T-helper 17 cell (primary cell): ENCODE data around the gene ODAD3. TPM values are rescaled to one million over a fixed set of nuclear protein-coding genes. Genes with fewer than 3 reads are reported as not detected.
A peak's percentile ranks its signal among the peaks of the same experiment; 100 is the strongest.

ENCODE experiments used
- ATAC-seq: fragments of 150-1000 bp; cut with Tn5 transposase; 2 replicates; pipeline ENCODE4 v1.10.0; 2021; ENCODE audit warnings: mild to moderate bottlenecking, moderate library complexity
- DNase-seq, 3 donors: peaks; one replicate each; pipeline versions ENCODE4 v3.0.0 to v3.0.0-alpha.2; 2020 to 2021
- H3K9me3 ChIP-seq: one replicate; pipeline ENCODE4 v1.7.0; 2013; ENCODE audit warnings: low read length, mild to moderate bottlenecking; ENCODE audit not compliant: control insufficient read depth, poor library complexity, severe bottlenecking
- H3K27ac Mint-ChIP-seq: one replicate; pipeline ENCODE4 v1.8.0; 2022; ENCODE audit warnings: mild to moderate bottlenecking, moderate library complexity, mixed read lengths
- H3K27me3 Mint-ChIP-seq: one replicate; pipeline ENCODE4 v1.8.0; 2022; ENCODE audit warnings: mixed read lengths
- H3K36me3 Mint-ChIP-seq: one replicate; pipeline ENCODE4 v1.8.0; 2022; ENCODE audit warnings: low read depth, mixed read lengths
- H3K4me1 Mint-ChIP-seq: one replicate; pipeline ENCODE4 v1.8.0; 2022; ENCODE audit warnings: mild to moderate bottlenecking, mixed read lengths
- H3K4me3 Mint-ChIP-seq: one replicate; pipeline ENCODE4 v1.8.0; 2022; ENCODE audit warnings: mild to moderate bottlenecking, moderate library complexity, mixed read lengths
- total RNA-seq, 4 donors: library from RNA in 2 of 4; stranded (reverse) in 2 of 4; gene quantifications; one replicate each; pipeline ENCODE4 v1.2.3 and lab custom pipeline; 2022 to 2026

ODAD3 gene
- total RNA-seq, 2 donors from 2014 or later: not detected

DNA sequence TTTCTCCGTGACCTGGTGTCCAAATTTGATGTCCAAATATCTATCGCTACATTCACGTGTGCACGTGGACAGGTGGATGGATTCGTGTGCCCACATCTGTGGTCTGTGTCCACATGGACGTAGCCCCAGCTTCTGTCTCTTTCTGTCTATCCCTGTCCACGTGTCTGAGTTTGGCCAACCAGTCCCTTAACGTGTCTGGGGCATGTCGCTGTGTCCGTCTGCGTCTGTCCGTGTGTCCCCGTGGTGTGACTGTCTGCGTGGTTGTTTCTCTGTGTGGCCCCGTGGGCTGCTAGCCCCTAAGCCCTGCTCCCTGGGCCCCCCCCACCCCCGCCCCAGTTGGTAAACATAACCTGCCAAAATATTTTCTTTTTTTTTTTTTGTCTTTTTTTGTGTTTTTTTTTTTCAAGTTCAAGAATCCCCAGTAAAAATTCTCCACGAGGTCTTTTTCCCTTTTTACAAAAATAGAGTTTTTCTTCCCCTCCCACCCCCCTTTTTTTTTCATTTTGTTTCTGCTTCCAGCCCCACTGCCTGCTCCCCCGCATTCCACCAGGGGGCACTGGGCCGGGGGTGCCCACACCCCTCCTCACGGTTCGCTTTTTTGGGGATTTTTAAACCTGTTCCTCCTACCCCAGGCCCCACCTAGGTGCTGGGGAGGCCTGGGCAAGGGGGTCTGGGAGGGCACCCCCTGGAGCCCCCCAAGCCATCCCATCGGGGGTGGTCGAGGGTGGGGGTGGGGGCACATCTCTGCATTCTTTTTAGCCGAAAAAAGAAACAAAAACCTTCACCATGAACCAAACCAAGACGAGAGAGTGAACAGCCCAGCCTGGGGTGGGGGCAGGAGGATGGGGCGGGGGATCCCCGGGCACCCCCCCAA lies 18.8 kb upstream of the ODAD3 start:
- no peak for DNase-seq
- Mint-ChIP-seq H3K4me1 (peaks cover 2% of the 10 kb centered on the region), H3K36me3 (no peaks in the 10 kb centered on the region), H3K4me3 (no peak overlapping the region), H3K27ac (no peak overlapping the region), H3K27me3 (peaks cover 10% of the 10 kb centered on the region)
- peak; percentile 51 for ATAC-seq
- no peaks in the 10 kb centered on the region for H3K9me3 ChIP-seq

DNA sequence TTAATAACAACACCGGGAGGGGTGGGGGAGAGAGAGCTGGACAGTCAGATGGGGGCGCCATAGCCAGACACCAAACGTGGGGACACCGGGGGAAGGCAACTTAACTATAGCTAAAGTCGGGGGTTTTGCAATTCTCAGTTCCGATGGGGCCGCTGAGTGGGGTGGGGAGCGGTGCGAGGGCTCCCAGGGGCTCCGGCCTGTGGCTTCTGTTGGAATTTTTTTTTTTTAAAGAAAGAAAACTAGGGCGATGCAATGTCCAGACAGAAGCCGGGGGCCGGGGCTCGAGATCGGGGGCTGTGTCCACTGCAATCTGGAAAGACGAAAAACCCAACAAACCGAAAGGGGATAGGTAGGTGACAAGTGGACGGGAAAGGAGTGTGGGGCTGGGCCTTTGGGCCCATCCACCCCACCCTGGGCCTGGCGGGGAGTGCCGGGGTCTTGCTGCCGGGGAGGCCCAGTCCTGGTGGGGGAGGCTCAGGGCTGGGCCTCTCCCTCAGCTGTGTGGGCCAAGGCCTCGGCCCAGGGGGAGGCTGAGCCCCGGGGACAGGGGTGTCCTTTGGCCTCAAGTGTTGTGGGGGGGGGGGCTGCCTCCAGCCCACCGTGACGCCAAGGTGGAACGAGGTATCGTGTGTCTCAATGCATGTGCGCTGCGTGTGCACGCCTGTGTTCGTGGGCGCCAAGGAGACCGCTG lies 17.8 kb upstream of the ODAD3 start:
- H3K4me1 Mint-ChIP-seq: peaks cover 2% of the 10 kb centered on the region
- no peak overlapping the region for H3K4me3 Mint-ChIP-seq
- no peak for ATAC-seq
- H3K27ac Mint-ChIP-seq: no peak overlapping the region
- no peaks in the 10 kb centered on the region for H3K9me3 ChIP-seq
- H3K27me3 Mint-ChIP-seq: peaks cover under 1% of the 10 kb centered on the region
- no peaks in the 10 kb centered on the region for H3K36me3 Mint-ChIP-seq
- no peak for DNase-seq

DNA sequence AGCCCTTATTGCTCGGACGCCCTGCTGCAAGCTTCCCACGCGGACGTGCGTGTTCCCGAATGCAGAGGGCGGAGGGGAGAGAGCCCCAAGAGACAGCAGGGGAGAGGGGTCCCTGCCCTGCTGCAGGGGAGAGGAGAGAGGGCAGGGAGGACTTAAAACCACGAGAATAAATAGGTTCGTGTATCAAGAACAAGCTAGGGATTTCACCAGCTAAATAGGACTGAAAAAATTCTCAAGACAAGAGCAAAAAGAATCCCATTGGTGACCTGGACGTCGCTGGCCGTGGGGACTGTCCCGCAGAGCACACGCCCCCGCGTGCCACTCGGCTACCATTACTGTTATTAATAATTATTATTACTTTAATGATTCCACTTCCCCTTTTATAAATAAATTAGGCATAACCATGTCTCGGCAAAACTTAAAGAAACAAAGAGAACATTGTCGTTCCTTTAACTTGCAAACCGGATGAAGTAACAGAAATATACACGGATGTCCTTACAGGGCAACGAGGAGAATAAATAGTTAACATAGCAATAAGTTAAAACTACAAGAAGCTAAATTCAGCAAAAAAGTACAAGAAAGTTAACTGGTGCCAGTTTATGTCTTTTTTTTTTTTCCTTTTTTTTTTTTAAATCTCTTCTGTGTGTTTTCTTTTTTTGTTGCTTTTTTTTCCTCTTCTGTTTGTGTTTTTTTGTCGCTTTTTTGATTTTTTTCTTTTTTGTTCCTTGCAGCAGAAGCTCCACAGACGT lies 17.1 kb upstream of the ODAD3 start:
- no peaks in the 10 kb centered on the region for H3K36me3 Mint-ChIP-seq
- H3K27me3 Mint-ChIP-seq: no peaks in the 10 kb centered on the region
- no peak for DNase-seq
- no peak overlapping the region for H3K27ac Mint-ChIP-seq
- no peaks in the 10 kb centered on the region for H3K9me3 ChIP-seq
- no peak overlapping the region for H3K4me3 Mint-ChIP-seq
- no peak for ATAC-seq
- H3K4me1 Mint-ChIP-seq: peaks cover 2% of the 10 kb centered on the region

DNA sequence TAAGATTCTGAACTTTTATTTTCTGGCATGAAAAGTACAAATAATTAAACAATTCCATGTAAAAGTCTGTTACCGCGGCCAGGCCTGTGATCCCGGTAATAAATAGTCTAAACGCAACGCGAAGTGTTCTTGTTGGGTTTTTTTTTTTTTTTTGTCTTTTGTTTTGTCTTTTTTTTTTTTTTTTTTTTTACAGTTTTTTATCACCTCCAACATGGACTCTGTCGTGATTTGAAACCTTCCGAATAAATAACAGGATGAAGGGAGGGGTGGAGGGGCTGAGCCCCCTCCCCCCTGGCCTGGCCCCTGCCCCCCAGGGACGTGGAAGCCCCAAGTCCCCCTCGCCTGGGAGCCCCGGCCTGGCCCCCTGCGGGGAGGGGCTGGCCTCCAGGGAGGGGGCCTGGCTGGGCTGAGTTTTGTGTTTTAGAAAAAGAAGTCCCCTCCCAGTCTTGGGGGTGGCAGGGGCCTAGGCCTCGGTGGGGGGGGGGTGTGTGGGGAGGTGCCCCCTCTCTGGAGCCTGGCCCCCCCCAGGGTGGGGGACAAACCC lies 16.5 kb upstream of the ODAD3 start:
- Mint-ChIP-seq H3K4me1 (peaks cover 4% of the 10 kb centered on the region), H3K27ac (no peak overlapping the region)

DNA sequence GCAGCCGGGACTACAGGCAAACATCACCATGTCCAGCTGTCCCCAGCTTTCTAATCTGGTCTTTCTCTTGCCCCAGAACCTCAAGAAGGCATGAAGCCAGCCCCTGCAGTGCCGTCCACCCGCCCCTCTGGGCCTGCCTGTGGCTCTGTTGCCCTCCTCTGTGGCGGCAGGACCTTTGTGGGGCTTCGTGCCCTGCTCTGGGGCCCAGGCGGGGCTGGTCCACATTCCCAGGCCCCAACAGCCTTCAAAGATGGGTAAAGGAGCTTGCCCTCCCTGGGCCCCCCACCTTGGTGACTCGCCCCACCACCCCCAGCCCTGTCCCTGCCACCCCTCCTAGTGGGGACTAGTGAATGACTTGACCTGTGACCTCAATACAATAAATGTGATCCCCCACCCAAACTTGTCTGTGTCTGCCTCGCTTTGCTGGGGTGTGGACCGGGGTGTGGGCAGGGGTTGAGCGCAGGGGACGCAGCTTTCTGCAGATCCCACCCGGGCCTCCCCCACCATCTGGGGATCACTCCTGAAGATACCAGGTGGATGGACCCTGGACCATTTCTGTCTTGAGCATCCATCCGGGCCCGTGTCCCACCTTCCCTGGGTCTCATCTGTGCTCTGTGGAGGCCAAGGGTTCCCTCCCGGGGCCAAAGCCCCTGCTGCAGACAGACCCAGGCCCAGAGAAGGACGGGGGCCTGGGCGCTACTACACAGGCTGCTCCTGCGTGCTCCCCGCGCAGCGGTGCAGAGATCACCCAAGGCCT lies 15.8 kb upstream of the ODAD3 start:
- no peaks in the 10 kb centered on the region for H3K9me3 ChIP-seq
- Mint-ChIP-seq H3K4me3 (no peak overlapping the region), H3K4me1 (peaks cover 4% of the 10 kb centered on the region), H3K27me3 (no peaks in the 10 kb centered on the region), H3K27ac (no peak overlapping the region), H3K36me3 (no peaks in the 10 kb centered on the region)
- no peak for DNase-seq
- no peak for ATAC-seq

More for the DNA sequence above, 16.5 kb upstream of the ODAD3 start:
- H3K9me3 ChIP-seq: no peaks in the 10 kb centered on the region
- no peaks in the 10 kb centered on the region for H3K36me3 Mint-ChIP-seq
- H3K27me3 Mint-ChIP-seq: no peaks in the 10 kb centered on the region
- DNase-seq (no peak), ATAC-seq (no peak)
- no peak overlapping the region for H3K4me3 Mint-ChIP-seq

DNA sequence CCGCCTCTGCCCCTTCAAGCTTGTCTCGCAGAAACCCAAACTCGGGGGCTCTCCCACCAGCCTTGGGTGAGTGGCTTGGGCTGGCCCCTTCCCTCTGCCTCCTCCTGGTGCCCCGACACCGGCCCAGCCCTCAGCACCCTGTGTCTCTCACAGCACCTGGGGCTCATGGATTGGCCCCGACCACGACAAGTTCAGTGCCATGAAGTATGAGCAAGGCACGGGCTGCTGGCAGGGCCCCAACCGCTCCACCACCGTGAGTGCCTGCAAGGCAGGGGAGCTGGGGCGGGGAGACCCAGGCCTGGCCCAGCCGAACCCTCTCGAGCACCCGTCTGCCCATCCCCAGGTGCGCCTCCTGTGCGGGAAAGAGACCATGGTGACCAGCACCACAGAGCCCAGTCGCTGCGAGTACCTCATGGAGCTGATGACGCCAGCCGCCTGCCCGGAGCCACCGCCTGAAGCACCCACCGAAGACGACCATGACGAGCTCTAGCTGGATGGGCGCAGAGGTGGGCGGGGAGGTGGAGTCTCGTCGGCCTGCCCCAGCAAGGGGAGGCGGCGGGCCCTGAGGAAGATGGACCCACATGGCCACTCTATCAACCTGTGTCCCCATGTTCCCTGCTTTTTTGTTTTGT lies 14.1 kb upstream of the ODAD3 start:
- H3K27me3 Mint-ChIP-seq: no peaks in the 10 kb centered on the region
- no peak for DNase-seq
- no peak for ATAC-seq
- H3K4me3 Mint-ChIP-seq: no peak overlapping the region
- H3K36me3 Mint-ChIP-seq: peaks cover 2% of the 10 kb centered on the region
- peaks cover 7% of the 10 kb centered on the region for H3K4me1 Mint-ChIP-seq
- H3K9me3 ChIP-seq: no peaks in the 10 kb centered on the region
- no peak overlapping the region for H3K27ac Mint-ChIP-seq

DNA sequence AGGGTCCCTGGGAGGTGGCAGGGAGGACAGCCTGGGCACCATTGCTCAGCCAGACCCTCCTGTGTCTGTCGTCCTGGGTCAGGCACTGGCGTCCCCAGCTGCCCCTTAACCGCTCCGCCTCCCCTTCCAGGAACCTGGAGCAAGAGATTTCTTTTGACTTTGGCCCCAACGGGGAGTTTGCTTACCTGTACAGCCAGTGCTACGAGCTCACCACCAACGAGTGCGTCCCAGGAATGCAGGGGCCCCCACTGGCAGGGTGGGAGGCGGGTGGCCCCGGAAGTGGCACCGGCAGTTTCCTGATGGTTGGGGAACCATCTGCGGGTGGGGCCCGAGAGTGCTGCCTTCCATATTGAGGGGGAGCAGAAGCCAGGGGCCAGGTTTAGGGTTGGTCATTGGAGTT lies 13.5 kb upstream of the ODAD3 start:
- ATAC-seq (no peak), DNase-seq (no peak)
- no peak overlapping the region for H3K27ac Mint-ChIP-seq
- H3K4me1 Mint-ChIP-seq: peaks cover 7% of the 10 kb centered on the region
- no peaks in the 10 kb centered on the region for H3K9me3 ChIP-seq
- H3K27me3 Mint-ChIP-seq: no peaks in the 10 kb centered on the region
- peaks cover 2% of the 10 kb centered on the region for H3K36me3 Mint-ChIP-seq
- no peak overlapping the region for H3K4me3 Mint-ChIP-seq

DNA sequence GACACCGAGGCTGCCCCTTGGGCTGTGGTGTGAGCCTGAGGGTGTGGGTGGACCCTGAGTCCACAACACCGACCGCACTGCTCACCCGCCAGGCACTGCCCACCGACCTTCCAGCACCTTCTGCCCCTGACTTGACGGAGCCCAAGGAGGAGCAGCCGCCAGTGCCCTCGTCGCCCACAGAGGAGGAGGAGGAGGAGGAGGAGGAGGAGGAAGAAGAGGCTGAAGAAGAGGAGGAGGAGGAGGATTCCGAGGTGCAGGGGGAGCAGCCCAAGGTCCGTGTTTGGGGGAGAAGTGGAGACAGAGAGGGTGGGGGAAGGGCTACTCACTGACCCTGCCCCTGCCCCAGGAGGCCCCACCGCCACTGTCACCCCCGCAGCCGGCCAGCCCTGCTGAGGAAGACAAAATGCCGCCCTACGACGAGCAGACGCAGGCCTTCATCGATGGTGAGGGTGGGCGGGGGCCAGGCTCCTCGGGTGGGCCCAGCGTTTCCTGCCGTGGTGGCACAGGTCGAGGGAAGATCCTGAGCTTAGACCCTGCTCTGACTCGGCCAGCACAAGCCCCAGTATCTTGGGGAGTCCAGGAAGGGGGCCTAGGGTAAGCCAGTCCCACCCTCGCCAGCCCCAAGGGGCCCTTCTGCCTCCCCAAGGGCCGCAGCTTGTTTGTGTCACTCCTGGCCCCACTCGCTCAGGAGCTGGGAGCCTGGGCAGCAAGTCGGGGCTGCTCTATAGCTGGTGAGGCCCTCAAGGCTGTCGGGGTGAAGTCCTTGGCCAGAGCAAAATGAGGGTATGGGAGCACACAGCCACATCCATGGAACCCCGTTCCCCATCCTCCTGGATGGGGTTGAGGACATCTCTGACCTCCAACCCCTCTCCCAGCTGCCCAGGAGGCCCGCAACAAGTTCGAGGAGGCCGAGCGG lies 12.7 kb upstream of the ODAD3 start:
- Mint-ChIP-seq H3K4me1 (peaks cover 7% of the 10 kb centered on the region), H3K27me3 (no peaks in the 10 kb centered on the region), H3K4me3 (no peak overlapping the region), H3K27ac (no peak overlapping the region), H3K36me3 (peaks cover 2% of the 10 kb centered on the region)
- H3K9me3 ChIP-seq: no peaks in the 10 kb centered on the region
- DNase-seq (no peak), ATAC-seq (no peak)

DNA sequence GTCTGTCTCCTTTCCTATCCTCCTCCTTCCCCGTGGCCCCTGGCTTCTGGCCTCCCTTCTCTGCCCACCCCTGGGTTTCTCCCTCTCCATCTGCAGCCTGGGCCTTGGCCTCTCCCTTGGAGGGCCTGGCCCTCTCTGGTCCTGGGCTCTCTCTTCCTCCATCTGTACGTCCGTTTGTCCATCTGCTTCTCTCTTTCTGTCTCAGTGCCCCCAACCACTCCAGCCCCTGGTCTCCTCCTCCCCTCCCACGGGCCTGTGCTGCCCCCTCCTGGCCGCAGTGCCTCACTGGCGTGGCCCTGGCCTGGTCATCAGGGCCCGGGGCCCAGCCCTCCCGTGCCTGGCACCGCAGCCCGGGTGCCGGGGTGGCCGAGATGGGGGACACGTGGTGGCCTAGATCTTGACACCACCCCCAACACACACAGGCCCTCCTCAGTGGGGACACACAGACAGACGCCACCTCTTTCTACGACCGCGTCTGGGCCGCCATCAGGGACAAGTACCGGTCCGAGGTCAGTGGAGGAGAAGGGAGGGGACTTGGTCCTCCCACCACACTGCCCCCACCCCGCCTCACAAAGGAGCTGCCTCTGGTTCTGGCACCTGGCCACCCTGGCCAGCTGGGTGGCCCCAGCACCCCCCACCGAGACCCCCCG lies 11.9 kb upstream of the ODAD3 start:
- no peak overlapping the region for H3K4me3 Mint-ChIP-seq
- no peaks in the 10 kb centered on the region for H3K9me3 ChIP-seq
- no peak overlapping the region for H3K27ac Mint-ChIP-seq
- peaks cover 10% of the 10 kb centered on the region for H3K4me1 Mint-ChIP-seq
- no peaks in the 10 kb centered on the region for H3K27me3 Mint-ChIP-seq
- ATAC-seq (peak; percentile 69), DNase-seq (peak; percentile 32 to 47 (median 39))
- peaks cover 7% of the 10 kb centered on the region for H3K36me3 Mint-ChIP-seq

DNA sequence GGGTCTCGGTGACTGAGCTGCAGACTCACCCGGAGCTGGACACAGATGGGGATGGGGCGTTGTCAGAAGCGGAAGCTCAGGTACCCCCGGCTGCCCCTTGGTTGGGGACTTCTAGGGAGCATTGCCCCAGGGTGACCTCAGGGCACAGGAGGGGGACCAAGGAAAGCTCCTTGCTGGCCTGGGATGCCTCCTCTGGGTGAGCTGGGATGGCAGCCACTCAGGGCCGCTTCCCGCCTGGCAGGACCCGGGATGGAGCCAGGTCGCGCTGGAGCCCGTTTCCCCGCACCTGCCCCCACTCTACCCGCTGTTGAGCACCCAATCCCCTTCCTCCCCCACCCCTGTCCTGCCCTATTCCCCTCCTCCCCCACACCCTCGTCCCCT lies 11.3 kb upstream of the ODAD3 start:
- H3K4me1 Mint-ChIP-seq: peaks cover 11% of the 10 kb centered on the region
- DNase-seq: no peak
- no peaks in the 10 kb centered on the region for H3K9me3 ChIP-seq
- H3K36me3 Mint-ChIP-seq: peaks cover 8% of the 10 kb centered on the region
- H3K4me3 Mint-ChIP-seq: no peak overlapping the region
- ATAC-seq: no peak
- H3K27ac Mint-ChIP-seq: no peak overlapping the region
- no peaks in the 10 kb centered on the region for H3K27me3 Mint-ChIP-seq

DNA sequence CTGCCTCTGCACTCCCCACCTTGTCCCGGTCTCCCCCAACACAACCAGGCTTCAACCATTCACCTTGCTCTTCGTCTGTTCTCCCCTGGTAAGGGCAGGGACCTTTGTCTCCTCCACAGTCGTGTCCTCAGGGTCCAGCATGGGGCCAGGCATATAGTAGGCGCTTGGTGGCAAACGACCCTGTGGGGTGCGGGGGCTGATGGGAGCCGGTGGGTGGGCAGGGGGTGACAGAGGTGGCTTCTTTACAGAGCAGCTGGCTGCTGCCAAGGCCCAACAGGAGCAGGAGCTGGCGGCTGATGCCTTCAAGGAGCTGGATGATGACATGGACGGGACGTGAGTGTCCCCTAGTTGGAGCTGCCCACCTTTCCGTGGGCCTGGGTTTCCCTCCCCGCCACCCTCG lies 10.2 kb upstream of the ODAD3 start:
- H3K36me3 Mint-ChIP-seq: peaks cover 8% of the 10 kb centered on the region
- no peaks in the 10 kb centered on the region for H3K27me3 Mint-ChIP-seq
- H3K4me1 Mint-ChIP-seq: peaks cover 17% of the 10 kb centered on the region
- ATAC-seq (no peak), DNase-seq (no peak)
- H3K9me3 ChIP-seq: no peaks in the 10 kb centered on the region
- H3K4me3 Mint-ChIP-seq: no peak overlapping the region
- H3K27ac Mint-ChIP-seq: no peak overlapping the region
